Endothelial cell of umbilical vein (primary cell): Measurements from ENCODE around the gene ENPP3. TPM values are rescaled to one million over a fixed set of nuclear protein-coding genes. Genes with fewer than 3 reads are reported as not detected.

Source experiments
- BruUV-seq: library from RNA; stranded (reverse); fragments of 400-500 nt; replicated peaks from 2 replicates; lab custom pipeline; 2021; lab: Mats Ljungman, UMichigan
- CTCF ChIA-PET: fragments of 300-600, 350-600 bp; sonication (Branson Sonifier 250); formaldehyde crosslinking; loops from one replicate; lab custom pipeline; 2021; ENCODE audit warnings: antibody characterized with exemption, inconsistent platforms; lab: Charles Lee
- POLR2A ChIA-PET: fragments of 300-600, 350-600 bp; sonication (Branson Sonifier 250); formaldehyde crosslinking; loops from one replicate; lab custom pipeline; 2021; ENCODE audit warnings: antibody characterized with exemption, inconsistent platforms; lab: Charles Lee
- DNase-seq: peaks from one replicate; pipeline ENCODE4 v3.0.0-alpha.2; 2011; ENCODE audit warnings: low read depth, low spot score
- FAIRE-seq: peaks from 2 replicates; lab custom pipeline; 2011; peaks lifted over from hg19 to GRCh38; lab: Jason Lieb, UNC
- H2AFZ ChIP-seq: 2 replicates; pipeline ENCODE4 v1.6.0; 2012; ENCODE audit warnings: low read depth, low read length, control low read depth, inconsistent platforms
- H3K27ac ChIP-seq: 2 replicates; pipeline ENCODE4 v1.5.1; 2011; ENCODE audit warnings: low read depth, mild to moderate bottlenecking, control low read depth, low read length, moderate library complexity; ENCODE audit not compliant: insufficient read depth
- H3K27me3 ChIP-seq, 2 experiments: 2 replicates each; pipeline versions ENCODE4 v1.6.0 to v1.6.1; 2011; ENCODE audit warnings: low read length in 2 of 2, mixed read lengths in 1 of 2; ENCODE audit not compliant: control insufficient read depth in 2 of 2, insufficient read depth in 2 of 2
- H3K36me3 ChIP-seq, 2 experiments: 2 replicates in 1 of 2; 3 replicates in 1 of 2; pipeline ENCODE4 v1.5.1; 2011; ENCODE audit warnings: low read length in 2 of 2, mild to moderate bottlenecking in 1 of 2, moderate library complexity in 1 of 2; ENCODE audit not compliant: control insufficient read depth in 2 of 2, insufficient read depth in 2 of 2; ENCODE audit errors: extremely low read depth in 1 of 2
- H3K4me1 ChIP-seq: 3 replicates; pipeline ENCODE4 v1.5.1; 2011; ENCODE audit warnings: mild to moderate bottlenecking, low read length; ENCODE audit not compliant: control insufficient read depth, insufficient read depth; ENCODE audit errors: extremely low read depth
- H3K4me2 ChIP-seq: 2 replicates; pipeline ENCODE4 v1.6.1; 2011; ENCODE audit warnings: low read length, control low read depth, mixed read lengths; ENCODE audit not compliant: insufficient read depth
- H3K4me3 ChIP-seq, 3 experiments: fragments of 200-600 bp in 1 of 3; sonication (generic), shearing (Covaris generic) in 1 of 3; replicated peaks in 1 of 3; 2 replicates each; pipeline ENCODE4 v1.5.1; 2011 to 2016; ENCODE audit warnings: control low read depth in 3 of 3, low read length in 3 of 3, mild to moderate bottlenecking in 2 of 3, inconsistent platforms in 1 of 3, low read depth in 1 of 3, moderate library complexity in 1 of 3; ENCODE audit not compliant: insufficient read depth in 1 of 3
- H3K79me2 ChIP-seq: 2 replicates; pipeline ENCODE4 v1.6.0; 2012; ENCODE audit warnings: low read length, inconsistent platforms; ENCODE audit not compliant: control insufficient read depth, insufficient read depth
- H3K9ac ChIP-seq: replicated peaks from 2 replicates; pipeline ENCODE3; 2011; ENCODE audit warnings: low read length, control low read depth; ENCODE audit not compliant: insufficient read depth; ENCODE audit errors: extremely low read depth
- H3K9me1 ChIP-seq: replicated peaks from 3 replicates; pipeline ENCODE4 v1.6.0; 2011; ENCODE audit warnings: mild to moderate bottlenecking, low read length; ENCODE audit not compliant: control insufficient read depth, insufficient read depth; ENCODE audit errors: extremely low read depth
- H3K9me3 ChIP-seq: replicated peaks from 2 replicates; pipeline ENCODE4 v1.5.1; 2012; ENCODE audit warnings: low read length, inconsistent platforms; ENCODE audit not compliant: control insufficient read depth, insufficient read depth
- H4K20me1 ChIP-seq: replicated peaks from 2 replicates; pipeline ENCODE3; 2011; ENCODE audit warnings: mild to moderate bottlenecking, low read length; ENCODE audit not compliant: control insufficient read depth, insufficient read depth; ENCODE audit errors: extremely low read depth
- CTCF ChIP-seq, 2 donors: IDR thresholded peaks; 1 replicate in 1 of 2; 2 replicates in 1 of 2; pipeline ENCODE4 v1.5.1; 2011; ENCODE audit warnings: low read length in 2 of 2, mild to moderate bottlenecking in 2 of 2, moderate library complexity in 2 of 2, control low read depth in 1 of 2, inconsistent platforms in 1 of 2, low read depth in 1 of 2; ENCODE audit not compliant: insufficient read depth in 1 of 2; ENCODE audit errors: extremely low read depth in 1 of 2
- EZH2 ChIP-seq: IDR thresholded peaks from 2 replicates; pipeline ENCODE4 v1.6.1; 2012; ENCODE audit warnings: borderline replicate concordance, low read depth, mild to moderate bottlenecking, moderate library complexity, low read length, inconsistent platforms; ENCODE audit not compliant: severe bottlenecking
- JUN ChIP-seq: IDR thresholded peaks from 2 replicates; pipeline ENCODE4 v1.6.1; 2011; ENCODE audit warnings: borderline replicate concordance, low read depth; ENCODE audit not compliant: insufficient read length, insufficient read depth
- MAX ChIP-seq: IDR thresholded peaks from 2 replicates; pipeline ENCODE4 v1.6.1; 2011; ENCODE audit not compliant: insufficient read depth, insufficient read length
- MYC ChIP-seq: IDR thresholded peaks from one replicate; pipeline ENCODE4 v1.6.1; 2011; ENCODE audit warnings: mild to moderate bottlenecking, low read depth, low read length
- POLR2A ChIP-seq: IDR thresholded peaks from 2 replicates; pipeline ENCODE4 v1.6.1; 2012; ENCODE audit warnings: low read depth, mild to moderate bottlenecking, control low read depth, low read length
- POLR2AphosphoS5 ChIP-seq: IDR thresholded peaks from 2 replicates; pipeline ENCODE4 v1.6.1; 2012; ENCODE audit warnings: low read depth, mild to moderate bottlenecking, control low read depth, low read length, moderate library complexity; ENCODE audit not compliant: insufficient read depth
- dilution Hi-C: fragments of 300-500 bp; cut with MboI; formaldehyde crosslinking; loops from one replicate; pipeline ENCODE4 v1.15.0; 2019; ENCODE audit warnings: low sequenced_read_pairs; ENCODE audit not compliant: extremely low pct_ligation_motif_present
- intact Hi-C: fragments of 100-400 bp; cut with micrococcal nuclease; formaldehyde crosslinking; loops from one replicate; pipeline ENCODE4 v1.10.0; 2022
- polyA plus RNA-seq, 4 experiments: library from polyadenylated mRNA; depleted of rRNA in 3 of 4; stranded (reverse) in 3 of 4; unstranded in 1 of 4; fragments of >200 nt; gene quantifications; 2 replicates each; pipeline versions ENCODE4 v1.2.1 to v1.2.3, GENCODE V29; 2011 to 2012; ENCODE audit warnings: missing spikeins in 1 of 4
- total RNA-seq: library from RNA; stranded (reverse); gene quantifications from 2 replicates; pipeline ENCODE4 v1.2.3, GENCODE V29; 2021

Gene ENPP3
- total and polyA plus RNA-seq, 2 donors (not counting 3 experiments of a cell fraction or from before 2014, with no cell fraction given) = not detected

- BruUV-seq = no TSS peak
- Histone ChIP-seq H3K4me2 (no peak overlapping the region), H2AFZ (no peak overlapping the region), H3K9me1 (no peaks in the 10 kb centered on the region), H3K4me1 (no peaks in the 10 kb centered on the region), H3K9me3 (no peaks in the 10 kb centered on the region), H3K36me3 (peaks cover 10 to 43% of the 10 kb centered on the region in 2 experiments), H3K79me2 (no peaks in the 10 kb centered on the region), H3K9ac (no peak overlapping the region), H4K20me1 (no peaks in the 10 kb centered on the region), H3K4me3 (no peak overlapping the region), H3K27me3 (no peaks in the 10 kb centered on the region), H3K27ac (no peak overlapping the region)
- TF ChIP-seq MYC (no peak), POLR2AphosphoS5 (no peak), EZH2 (no peak), POLR2A (no peak), JUN (no peak), CTCF (IDR thresholded peaks at IDR 0.05; ENCODE audit: extremely low read depth in 1 of 2, insufficient read depth in 1 of 2, low read depth in 1 of 2, low read length in 2 of 2) (no peak), MAX (no peak)
- dilution Hi-C loops (no loop called here), intact Hi-C loops (no loop called here)
- no peak for FAIRE-seq
- no peak for DNase-seq
- CTCF ChIA-PET = no interaction called here
- POLR2A ChIA-PET = no interaction called here
Measured at GRCh38 chr6:131592935-131593334, 44.2 kb upstream of the ENPP3 start.
